GM12878 (cell line): ENCODE results near the gene COMMD1. TPM values are rescaled to one million over a fixed set of nuclear protein-coding genes. Genes with fewer than 3 reads are reported as not detected.
A peak's percentile ranks its signal among the peaks of the same experiment; 100 is the strongest.

Experiments
- CHD1 ChIP-seq: IDR thresholded peaks from 2 replicates; pipeline ENCODE4 v1.6.1; 2012; ENCODE audit warnings: low read depth, low read length, improper control_type of control experiment
- CHD4 ChIP-seq: fragments of 200-600 bp; sonication (generic); IDR thresholded peaks from 2 replicates; pipeline ENCODE4 v1.6.1; 2016; ENCODE audit warnings: mild to moderate bottlenecking
- FOXM1 ChIP-seq: IDR thresholded peaks from 2 replicates; pipeline ENCODE4 v1.6.1; 2012; ENCODE audit warnings: low read depth, mild to moderate bottlenecking, inconsistent platforms, low read length, moderate library complexity
- SPI1 ChIP-seq: IDR thresholded peaks from 2 replicates; pipeline ENCODE4 v1.6.1; 2011; ENCODE audit warnings: low read depth, mild to moderate bottlenecking, low read length, moderate library complexity, borderline replicate concordance; ENCODE audit not compliant: insufficient read depth
- TBL1XR1 ChIP-seq: IDR thresholded peaks from 2 replicates; pipeline ENCODE4 v1.6.1; 2012; ENCODE audit warnings: low read depth, low read length, improper control_type of control experiment
- USF2 ChIP-seq: IDR thresholded peaks from 2 replicates; pipeline ENCODE4 v1.6.1; 2011; ENCODE audit warnings: low read depth, low read length, improper control_type of control experiment, borderline replicate concordance
- polyA plus RNA-seq, 11 experiments: library from polyadenylated mRNA; depleted of rRNA in 4 of 11; unstranded in 6 of 11; stranded (reverse) in 5 of 11; fragments of >200 nt; fragmentation: Nextera tagmentation in 4 of 11; fragmentation: Illumina TruSeq in 1 of 11; extraction: Ambion mirVana in 4 of 11; extraction: Trizol in 1 of 11; gene quantifications; 1 replicate in 1 of 11; 2 replicates in 10 of 11; pipeline versions ENCODE4 v1.2.1 to v1.2.3, GENCODE V29; 2011 to 2016; ENCODE audit warnings: inconsistent platforms in 2 of 11, missing spikeins in 2 of 11, low read depth in 1 of 11
- total RNA-seq, 4 experiments: library from RNA; depleted of rRNA in 3 of 4; stranded (reverse); fragments of >200 nt in 3 of 4; fragmentation: Illumina TruSeq in 1 of 4; extraction: Trizol in 1 of 4; gene quantifications; 2 replicates each; pipeline versions ENCODE4 v1.2.1 to v1.2.3, GENCODE V29; 2013 to 2021
- TF ChIP-seq, protein P1 (sequence below): IDR thresholded peaks from 2 replicates; pipeline ENCODE4 v1.6.1; 2012; ENCODE audit warnings: mild to moderate bottlenecking, low read depth, low read length
- TF ChIP-seq, protein P2 (sequence below): fragments of 450-650 bp; IDR thresholded peaks from 2 replicates; pipeline ENCODE4 v1.6.1; 2016; ENCODE audit warnings: mild to moderate bottlenecking, moderate library complexity, borderline replicate concordance
- TF ChIP-seq, protein P3 (sequence below): fragments of 450-650 bp; formaldehyde crosslinking; IDR thresholded peaks from 2 replicates; pipeline ENCODE4 v1.4.0; 2022; ENCODE audit warnings: mild to moderate bottlenecking, moderate library complexity
- TF ChIP-seq, protein P4 (sequence below): fragments of 450-650 bp; conservative IDR thresholded peaks from 2 replicates; pipeline ENCODE4 v1.6.1; 2017; ENCODE audit warnings: mild to moderate bottlenecking, moderate library complexity
- TF ChIP-seq, protein P5 (sequence below): fragments of 450-650 bp; IDR thresholded peaks from 2 replicates; pipeline ENCODE4 v1.6.1; 2017; ENCODE audit warnings: borderline replicate concordance

Gene COMMD1
- total and polyA plus RNA-seq, 10 of the 15 experiments (the other 5 are each of a cell fraction or from before 2014, with no cell fraction given): 39.7 to 210 (median 53.7) TPM

- TF ChIP-seq, protein P1, sequence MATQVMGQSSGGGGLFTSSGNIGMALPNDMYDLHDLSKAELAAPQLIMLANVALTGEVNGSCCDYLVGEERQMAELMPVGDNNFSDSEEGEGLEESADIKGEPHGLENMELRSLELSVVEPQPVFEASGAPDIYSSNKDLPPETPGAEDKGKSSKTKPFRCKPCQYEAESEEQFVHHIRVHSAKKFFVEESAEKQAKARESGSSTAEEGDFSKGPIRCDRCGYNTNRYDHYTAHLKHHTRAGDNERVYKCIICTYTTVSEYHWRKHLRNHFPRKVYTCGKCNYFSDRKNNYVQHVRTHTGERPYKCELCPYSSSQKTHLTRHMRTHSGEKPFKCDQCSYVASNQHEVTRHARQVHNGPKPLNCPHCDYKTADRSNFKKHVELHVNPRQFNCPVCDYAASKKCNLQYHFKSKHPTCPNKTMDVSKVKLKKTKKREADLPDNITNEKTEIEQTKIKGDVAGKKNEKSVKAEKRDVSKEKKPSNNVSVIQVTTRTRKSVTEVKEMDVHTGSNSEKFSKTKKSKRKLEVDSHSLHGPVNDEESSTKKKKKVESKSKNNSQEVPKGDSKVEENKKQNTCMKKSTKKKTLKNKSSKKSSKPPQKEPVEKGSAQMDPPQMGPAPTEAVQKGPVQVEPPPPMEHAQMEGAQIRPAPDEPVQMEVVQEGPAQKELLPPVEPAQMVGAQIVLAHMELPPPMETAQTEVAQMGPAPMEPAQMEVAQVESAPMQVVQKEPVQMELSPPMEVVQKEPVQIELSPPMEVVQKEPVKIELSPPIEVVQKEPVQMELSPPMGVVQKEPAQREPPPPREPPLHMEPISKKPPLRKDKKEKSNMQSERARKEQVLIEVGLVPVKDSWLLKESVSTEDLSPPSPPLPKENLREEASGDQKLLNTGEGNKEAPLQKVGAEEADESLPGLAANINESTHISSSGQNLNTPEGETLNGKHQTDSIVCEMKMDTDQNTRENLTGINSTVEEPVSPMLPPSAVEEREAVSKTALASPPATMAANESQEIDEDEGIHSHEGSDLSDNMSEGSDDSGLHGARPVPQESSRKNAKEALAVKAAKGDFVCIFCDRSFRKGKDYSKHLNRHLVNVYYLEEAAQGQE: no peak
- TF ChIP-seq, protein P2, sequence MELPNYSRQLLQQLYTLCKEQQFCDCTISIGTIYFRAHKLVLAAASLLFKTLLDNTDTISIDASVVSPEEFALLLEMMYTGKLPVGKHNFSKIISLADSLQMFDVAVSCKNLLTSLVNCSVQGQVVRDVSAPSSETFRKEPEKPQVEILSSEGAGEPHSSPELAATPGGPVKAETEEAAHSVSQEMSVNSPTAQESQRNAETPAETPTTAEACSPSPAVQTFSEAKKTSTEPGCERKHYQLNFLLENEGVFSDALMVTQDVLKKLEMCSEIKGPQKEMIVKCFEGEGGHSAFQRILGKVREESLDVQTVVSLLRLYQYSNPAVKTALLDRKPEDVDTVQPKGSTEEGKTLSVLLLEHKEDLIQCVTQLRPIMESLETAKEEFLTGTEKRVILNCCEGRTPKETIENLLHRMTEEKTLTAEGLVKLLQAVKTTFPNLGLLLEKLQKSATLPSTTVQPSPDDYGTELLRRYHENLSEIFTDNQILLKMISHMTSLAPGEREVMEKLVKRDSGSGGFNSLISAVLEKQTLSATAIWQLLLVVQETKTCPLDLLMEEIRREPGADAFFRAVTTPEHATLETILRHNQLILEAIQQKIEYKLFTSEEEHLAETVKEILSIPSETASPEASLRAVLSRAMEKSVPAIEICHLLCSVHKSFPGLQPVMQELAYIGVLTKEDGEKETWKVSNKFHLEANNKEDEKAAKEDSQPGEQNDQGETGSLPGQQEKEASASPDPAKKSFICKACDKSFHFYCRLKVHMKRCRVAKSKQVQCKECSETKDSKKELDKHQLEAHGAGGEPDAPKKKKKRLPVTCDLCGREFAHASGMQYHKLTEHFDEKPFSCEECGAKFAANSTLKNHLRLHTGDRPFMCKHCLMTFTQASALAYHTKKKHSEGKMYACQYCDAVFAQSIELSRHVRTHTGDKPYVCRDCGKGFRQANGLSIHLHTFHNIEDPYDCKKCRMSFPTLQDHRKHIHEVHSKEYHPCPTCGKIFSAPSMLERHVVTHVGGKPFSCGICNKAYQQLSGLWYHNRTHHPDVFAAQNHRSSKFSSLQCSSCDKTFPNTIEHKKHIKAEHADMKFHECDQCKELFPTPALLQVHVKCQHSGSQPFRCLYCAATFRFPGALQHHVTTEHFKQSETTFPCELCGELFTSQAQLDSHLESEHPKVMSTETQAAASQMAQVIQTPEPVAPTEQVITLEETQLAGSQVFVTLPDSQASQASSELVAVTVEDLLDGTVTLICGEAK: no peak
- TF ChIP-seq USF2 (no peak; the same call in 1 of the 2 replicates), CHD4 (no peak), CHD1 (no peak), SPI1 (0 out of 2 replicates have a peak, but pooled peaks have one; percentile 30), TBL1XR1 (no peak), FOXM1 (peak; percentile 61; the same call in 1 of the 2 replicates)
- TF ChIP-seq, protein P3, sequence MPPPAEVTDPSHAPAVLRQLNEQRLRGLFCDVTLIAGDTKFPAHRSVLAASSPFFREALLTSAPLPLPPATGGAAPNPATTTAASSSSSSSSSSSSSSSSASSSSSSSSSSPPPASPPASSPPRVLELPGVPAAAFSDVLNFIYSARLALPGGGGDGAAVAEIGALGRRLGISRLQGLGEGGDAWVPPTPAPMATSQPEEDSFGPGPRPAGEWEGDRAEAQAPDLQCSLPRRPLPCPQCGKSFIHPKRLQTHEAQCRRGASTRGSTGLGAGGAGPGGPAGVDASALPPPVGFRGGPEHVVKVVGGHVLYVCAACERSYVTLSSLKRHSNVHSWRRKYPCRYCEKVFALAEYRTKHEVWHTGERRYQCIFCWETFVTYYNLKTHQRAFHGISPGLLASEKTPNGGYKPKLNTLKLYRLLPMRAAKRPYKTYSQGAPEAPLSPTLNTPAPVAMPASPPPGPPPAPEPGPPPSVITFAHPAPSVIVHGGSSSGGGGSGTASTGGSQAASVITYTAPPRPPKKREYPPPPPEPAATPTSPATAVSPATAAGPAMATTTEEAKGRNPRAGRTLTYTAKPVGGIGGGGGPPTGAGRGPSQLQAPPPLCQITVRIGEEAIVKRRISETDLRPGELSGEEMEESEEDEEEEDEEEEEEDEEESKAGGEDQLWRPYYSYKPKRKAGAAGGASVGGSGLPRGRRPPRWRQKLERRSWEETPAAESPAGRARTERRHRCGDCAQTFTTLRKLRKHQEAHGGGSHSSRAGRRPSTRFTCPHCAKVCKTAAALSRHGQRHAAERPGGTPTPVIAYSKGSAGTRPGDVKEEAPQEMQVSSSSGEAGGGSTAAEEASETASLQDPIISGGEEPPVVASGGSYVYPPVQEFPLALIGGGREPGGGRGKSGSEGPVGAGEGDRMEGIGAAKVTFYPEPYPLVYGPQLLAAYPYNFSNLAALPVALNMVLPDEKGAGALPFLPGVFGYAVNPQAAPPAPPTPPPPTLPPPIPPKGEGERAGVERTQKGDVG (CRISPR knock-in tag): no peak
- TF ChIP-seq, protein P4, sequence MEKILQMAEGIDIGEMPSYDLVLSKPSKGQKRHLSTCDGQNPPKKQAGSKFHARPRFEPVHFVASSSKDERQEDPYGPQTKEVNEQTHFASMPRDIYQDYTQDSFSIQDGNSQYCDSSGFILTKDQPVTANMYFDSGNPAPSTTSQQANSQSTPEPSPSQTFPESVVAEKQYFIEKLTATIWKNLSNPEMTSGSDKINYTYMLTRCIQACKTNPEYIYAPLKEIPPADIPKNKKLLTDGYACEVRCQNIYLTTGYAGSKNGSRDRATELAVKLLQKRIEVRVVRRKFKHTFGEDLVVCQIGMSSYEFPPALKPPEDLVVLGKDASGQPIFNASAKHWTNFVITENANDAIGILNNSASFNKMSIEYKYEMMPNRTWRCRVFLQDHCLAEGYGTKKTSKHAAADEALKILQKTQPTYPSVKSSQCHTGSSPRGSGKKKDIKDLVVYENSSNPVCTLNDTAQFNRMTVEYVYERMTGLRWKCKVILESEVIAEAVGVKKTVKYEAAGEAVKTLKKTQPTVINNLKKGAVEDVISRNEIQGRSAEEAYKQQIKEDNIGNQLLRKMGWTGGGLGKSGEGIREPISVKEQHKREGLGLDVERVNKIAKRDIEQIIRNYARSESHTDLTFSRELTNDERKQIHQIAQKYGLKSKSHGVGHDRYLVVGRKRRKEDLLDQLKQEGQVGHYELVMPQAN: no peak
- TF ChIP-seq, protein P5, sequence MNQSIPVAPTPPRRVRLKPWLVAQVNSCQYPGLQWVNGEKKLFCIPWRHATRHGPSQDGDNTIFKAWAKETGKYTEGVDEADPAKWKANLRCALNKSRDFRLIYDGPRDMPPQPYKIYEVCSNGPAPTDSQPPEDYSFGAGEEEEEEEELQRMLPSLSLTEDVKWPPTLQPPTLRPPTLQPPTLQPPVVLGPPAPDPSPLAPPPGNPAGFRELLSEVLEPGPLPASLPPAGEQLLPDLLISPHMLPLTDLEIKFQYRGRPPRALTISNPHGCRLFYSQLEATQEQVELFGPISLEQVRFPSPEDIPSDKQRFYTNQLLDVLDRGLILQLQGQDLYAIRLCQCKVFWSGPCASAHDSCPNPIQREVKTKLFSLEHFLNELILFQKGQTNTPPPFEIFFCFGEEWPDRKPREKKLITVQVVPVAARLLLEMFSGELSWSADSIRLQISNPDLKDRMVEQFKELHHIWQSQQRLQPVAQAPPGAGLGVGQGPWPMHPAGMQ: no peak
Measured at GRCh38 chr2:62099523-62100175, 194.2 kb downstream of the COMMD1 start (continued).
